ENCODE measurements around the gene C17orf100.

The C17orf100 gene

DNA sequence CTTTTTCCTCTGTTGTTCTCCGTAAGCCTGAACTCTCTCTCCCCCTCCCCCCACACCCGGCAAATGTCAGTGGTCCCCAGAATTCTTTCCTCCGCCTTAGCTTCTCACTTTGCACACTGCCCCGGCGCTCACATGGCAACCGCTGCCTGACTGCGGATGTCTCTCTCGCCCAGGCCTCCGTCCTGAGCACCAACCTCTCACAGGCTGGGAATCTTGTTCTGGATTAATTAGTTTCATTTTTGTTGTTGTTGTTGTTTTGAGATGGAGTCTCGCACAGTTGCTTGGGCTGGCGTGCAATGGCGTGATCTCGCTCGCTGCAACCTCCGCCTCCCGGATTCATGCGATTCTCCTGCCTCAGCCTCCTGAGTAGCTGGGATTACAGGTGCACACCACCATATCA is 16.7 kb downstream of the C17orf100 start:
- no peak for DNase-seq (ENCODE audit: insufficient read length, low spot score)
- FAIRE-seq, result no peak

GRCh38 chr17:6668727-6669425 is 17.3 kb downstream of the C17orf100 start:
- DNase-seq (ENCODE audit: insufficient read length, low spot score) (no peak), FAIRE-seq (no peak)

- DNase-seq (ENCODE audit: insufficient read length, low spot score) (no peak), FAIRE-seq (no peak)
Observed at GRCh38 chr17:6669479-6670212, 18.1 kb downstream of the C17orf100 start.

GRCh38 chr17:6670571-6670970 is 19.0 kb downstream of the C17orf100 start:
- DNase-seq (ENCODE audit: insufficient read length, low spot score), result no peak
- FAIRE-seq, result no peak

- DNase-seq (ENCODE audit: insufficient read length, low spot score) (no peak), FAIRE-seq (no peak)
Observed at GRCh38 chr17:6670999-6671398, 19.4 kb downstream of the C17orf100 start.

DNA sequence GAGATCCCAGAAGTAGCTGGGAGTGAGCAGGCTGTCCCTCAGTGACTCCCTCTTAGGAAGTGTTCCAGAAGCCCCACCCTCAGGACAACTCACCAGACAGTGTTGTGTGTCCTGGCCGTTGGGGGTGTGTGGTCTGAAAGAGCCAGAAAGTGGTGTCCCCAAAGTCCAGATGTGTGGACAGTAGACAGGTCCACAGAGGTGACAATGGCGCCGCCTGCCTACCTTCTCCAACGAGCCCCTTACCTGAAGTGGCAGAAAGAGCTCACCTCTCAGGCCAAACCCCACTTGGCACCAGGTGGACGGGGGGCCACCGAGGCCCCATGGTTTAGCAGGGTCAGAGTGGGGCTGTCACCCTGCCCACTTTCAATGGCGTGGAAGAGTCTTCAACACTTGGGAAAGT is 19.9 kb downstream of the C17orf100 start:
- no peak for DNase-seq (ENCODE audit: insufficient read length, low spot score)
- no peak for FAIRE-seq

- no peak for FAIRE-seq
Observed at GRCh38 chr17:6674586-6674985, 23.0 kb downstream of the C17orf100 start.

GRCh38 chr17:6675201-6675825 is 23.8 kb downstream of the C17orf100 start:
- no peak for FAIRE-seq
- no peak for DNase-seq (ENCODE audit: insufficient read length, low spot score)

More at GRCh38 chr17:6674586-6674985, 23.0 kb downstream of the C17orf100 start:
- no peak for DNase-seq (ENCODE audit: insufficient read length, low spot score)

DNA sequence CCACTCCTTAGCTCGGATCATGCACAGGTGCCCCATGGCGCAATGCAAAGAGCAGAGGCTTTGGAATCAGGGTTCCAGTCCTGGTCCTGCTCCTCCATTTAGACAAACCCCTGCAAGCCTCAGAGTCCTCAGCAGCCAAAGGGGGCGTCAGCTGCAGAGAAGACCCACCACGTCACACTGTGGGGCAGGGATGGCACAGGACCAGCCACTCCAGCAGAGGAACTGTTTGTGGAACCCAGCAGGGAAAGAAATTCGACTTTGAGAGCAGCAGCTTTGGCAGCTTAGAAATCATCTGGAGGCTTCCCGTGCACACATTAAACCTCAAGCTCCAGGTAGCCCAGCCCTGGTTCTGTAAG is 25.2 kb downstream of the C17orf100 start:
- DNase-seq (ENCODE audit: insufficient read length, low spot score) (no peak), FAIRE-seq (no peak)

DNA sequence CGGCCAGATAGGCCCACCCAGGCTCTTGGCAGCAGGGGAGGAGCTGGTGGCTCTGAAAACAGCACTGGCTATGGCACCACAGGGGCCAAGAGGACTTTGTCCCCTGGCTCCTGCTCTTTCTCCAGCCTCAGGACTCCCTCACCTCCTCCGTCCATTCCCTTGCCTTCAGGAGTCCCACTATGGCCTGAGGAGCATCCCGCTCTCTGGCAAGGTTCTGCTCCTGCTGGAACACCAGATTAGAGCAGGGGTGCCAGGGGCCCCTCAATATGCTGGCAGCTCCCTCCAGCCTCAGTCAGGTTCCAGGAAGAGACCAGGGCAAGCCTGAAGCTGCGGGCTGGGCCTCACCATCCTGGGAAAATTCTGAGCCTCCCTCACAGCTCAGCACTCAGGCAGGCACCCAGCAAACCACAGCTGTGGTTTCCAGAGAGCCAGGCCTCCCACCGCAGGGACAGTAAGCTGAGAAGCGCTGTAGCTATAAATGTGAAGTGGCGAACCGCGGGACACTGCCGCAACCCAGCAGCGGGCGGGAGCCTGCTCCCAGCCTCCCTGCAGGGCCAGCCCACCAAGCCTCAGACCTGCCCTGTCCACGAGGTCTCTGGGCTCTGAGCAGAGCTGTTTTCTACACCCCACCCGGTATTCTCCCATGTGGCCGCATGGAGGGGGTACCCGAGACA is 25.7 kb downstream of the C17orf100 start:
- FAIRE-seq, result no peak
- DNase-seq (ENCODE audit: insufficient read length, low spot score), result no peak

DNA sequence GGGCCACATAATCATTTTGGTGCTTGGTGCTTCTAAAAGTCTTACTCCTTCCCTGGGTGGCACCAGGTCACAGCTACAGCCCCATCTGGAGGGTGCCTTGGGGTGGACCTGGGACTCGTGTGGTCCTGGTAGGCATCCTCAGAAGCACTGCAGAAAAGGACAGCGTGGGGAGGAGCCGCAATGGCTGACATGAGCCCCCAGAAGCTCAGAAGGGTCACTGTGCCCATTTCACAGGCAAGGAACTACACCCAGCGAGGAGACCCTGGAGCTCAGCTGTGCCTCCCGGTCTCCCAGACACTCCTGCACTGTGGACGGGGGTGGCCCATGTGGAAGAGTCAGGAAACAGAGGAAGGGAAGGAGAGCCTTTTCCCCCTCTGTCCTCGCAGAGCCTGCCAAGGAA is 26.4 kb downstream of the C17orf100 start:
- FAIRE-seq, result no peak
- DNase-seq (ENCODE audit: insufficient read length, low spot score), result no peak

DNA sequence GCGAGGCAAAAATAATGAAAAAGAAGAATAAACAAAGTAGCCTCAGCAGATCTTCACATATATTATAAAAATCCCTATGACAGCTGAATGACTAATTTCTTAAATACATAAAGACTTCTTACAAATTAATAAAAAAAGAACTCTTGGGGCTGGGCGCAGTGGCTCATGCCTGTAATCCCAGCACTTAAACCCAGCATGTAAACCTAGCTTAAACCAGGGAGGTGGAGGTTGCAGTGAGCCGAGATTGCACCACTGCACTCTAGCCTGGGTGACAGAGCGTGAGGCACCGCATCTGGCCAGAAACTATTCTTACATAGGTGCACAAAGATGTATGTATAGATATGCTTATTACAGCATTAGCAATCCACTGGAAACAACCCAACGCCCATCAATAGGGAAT is 27.7 kb downstream of the C17orf100 start:
- DNase-seq (ENCODE audit: insufficient read length, low spot score), result no peak
- no peak for FAIRE-seq

GRCh38 chr17:6681176-6681575 is 29.6 kb downstream of the C17orf100 start:
- FAIRE-seq, result no peak
- DNase-seq (ENCODE audit: insufficient read length, low spot score), result no peak

GRCh38 chr17:6681671-6682070 is 30.1 kb downstream of the C17orf100 start:
- FAIRE-seq (no peak), DNase-seq (ENCODE audit: insufficient read length, low spot score) (no peak)

DNA sequence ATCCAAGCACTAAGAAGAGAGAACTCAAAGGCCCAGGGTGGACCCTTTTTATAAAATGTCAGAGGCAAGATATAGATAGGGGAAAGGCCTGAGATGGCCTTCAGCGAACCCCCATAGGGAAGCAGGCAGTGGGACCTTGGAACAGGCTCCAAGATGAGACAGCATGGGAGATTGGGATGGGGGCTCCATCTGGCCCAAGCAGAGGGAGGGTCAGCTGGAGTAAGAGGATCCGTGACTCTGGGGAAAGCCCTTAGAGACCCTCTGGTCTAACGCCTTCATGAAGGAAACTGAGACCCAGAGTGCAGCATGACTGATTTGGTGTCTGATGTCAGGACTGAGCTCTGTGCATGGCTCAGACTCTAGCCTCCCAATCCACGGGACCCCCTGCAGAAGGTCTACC is 30.8 kb downstream of the C17orf100 start:
- FAIRE-seq (no peak), DNase-seq (ENCODE audit: insufficient read length, low spot score) (no peak)

GRCh38 chr17:6683081-6683684 is 31.6 kb downstream of the C17orf100 start:
- FAIRE-seq, result no peak
- no peak for DNase-seq (ENCODE audit: insufficient read length, low spot score)

DNA sequence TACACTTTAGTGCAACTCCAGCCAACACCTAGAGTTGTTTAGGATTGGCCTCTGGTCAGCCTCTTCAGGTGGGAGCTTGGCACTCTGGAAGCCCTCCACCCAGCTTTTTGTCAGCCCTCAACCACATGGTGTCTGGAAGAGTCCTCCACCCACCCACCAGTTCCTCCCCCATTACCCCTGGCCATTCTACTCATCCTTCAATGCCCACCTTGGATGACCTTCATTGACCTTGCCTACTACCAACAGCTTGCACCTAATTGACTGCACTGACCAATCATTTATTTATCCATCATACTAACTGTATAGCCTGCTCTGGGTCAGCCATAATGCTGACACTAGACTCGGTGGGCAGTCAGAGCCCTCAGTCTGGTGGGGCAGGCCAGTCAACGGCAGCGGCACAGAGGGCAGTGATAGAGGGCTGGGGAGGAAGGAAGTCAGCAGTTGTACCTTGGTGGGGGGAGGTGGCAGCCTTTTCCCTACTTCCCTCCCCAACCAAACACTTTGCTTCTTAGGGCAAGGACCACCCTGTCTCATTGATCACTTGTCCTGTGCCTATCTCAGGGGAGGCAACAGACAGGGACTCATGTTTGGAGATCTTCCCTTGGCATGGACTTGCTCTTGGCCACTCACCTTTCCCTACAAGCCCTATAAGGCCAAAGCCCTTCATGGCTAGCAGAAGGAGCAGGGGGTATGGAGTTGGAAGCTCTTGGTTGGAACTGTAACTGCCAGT is 32.3 kb downstream of the C17orf100 start:
- FAIRE-seq, result no peak
- DNase-seq (ENCODE audit: insufficient read length, low spot score), result no peak

DNA sequence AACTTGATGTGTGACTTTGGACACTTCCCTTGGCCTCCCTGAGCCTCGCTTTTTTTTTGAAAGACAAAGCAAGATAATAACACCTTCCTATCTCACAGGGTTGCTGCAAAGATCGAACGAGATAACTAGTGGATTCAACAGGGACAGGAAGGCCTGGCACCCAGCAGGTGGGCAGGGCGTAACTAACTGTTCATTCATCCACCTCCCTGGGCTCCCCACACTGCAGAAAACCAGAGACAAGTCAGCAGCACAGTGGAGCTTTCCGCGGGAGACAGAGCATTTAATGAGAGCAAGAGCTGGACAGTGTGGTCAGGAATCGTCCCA is 32.9 kb downstream of the C17orf100 start:
- FAIRE-seq (no peak), DNase-seq (ENCODE audit: insufficient read length, low spot score) (no peak)

GRCh38 chr17:6684881-6685767 is 33.6 kb downstream of the C17orf100 start:
- FAIRE-seq (no peak), DNase-seq (ENCODE audit: insufficient read length, low spot score) (no peak)

DNA sequence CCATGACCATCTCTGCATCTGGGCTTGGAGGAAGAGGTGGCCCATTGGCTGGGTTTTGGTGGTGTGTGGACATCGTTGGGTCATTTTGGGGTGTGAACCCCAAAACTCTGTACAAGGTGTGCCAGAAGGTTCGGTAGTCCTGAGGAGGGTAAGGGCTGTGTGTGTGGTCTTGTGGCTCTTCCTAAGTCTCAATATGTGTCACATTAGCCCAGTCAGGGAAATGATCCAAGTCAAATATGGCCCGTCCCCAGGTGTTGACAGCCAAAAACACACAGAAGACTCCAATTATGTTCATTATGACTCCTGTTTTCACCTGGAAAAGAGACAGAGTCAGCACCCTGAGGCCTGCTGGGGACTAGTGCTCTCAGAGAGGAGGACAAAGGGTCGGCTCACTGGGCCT is 34.5 kb downstream of the C17orf100 start:
- FAIRE-seq (no peak), DNase-seq (ENCODE audit: insufficient read length, low spot score) (no peak)
